GM18519 (cell line): ENCODE results near the gene MICAL2.

ENCODE experiments used
- ATAC-seq: cut with Tn5 transposase; IDR thresholded peaks from one replicate; pipeline ENCODE4 v1.9.1; 2021; ENCODE audit warnings: mild to moderate bottlenecking, moderate library complexity; ENCODE audit not compliant: unreplicated experiment, low FRiP score

MICAL2 gene, protein sequence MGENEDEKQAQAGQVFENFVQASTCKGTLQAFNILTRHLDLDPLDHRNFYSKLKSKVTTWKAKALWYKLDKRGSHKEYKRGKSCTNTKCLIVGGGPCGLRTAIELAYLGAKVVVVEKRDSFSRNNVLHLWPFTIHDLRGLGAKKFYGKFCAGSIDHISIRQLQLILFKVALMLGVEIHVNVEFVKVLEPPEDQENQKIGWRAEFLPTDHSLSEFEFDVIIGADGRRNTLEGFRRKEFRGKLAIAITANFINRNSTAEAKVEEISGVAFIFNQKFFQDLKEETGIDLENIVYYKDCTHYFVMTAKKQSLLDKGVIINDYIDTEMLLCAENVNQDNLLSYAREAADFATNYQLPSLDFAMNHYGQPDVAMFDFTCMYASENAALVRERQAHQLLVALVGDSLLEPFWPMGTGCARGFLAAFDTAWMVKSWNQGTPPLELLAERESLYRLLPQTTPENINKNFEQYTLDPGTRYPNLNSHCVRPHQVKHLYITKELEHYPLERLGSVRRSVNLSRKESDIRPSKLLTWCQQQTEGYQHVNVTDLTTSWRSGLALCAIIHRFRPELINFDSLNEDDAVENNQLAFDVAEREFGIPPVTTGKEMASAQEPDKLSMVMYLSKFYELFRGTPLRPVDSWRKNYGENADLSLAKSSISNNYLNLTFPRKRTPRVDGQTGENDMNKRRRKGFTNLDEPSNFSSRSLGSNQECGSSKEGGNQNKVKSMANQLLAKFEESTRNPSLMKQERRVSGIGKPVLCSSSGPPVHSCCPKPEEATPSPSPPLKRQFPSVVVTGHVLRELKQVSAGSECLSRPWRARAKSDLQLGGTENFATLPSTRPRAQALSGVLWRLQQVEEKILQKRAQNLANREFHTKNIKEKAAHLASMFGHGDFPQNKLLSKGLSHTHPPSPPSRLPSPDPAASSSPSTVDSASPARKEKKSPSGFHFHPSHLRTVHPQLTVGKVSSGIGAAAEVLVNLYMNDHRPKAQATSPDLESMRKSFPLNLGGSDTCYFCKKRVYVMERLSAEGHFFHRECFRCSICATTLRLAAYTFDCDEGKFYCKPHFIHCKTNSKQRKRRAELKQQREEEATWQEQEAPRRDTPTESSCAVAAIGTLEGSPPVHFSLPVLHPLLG

GRCh38 chr11:12110201-12110713 is at the start of gene MICAL2:
TSS of gene MICAL2 (plus strand) at chr11:12110590. CDS start at chr11:12162156, 51,566 bp downstream.
- ATAC-seq, result peak; percentile 95

- ATAC-seq, result no peak
These were observed 48.4 kb upstream of the MICAL2 start for GRCh38 chr11:12061851-12062560.

- no peak for ATAC-seq
These were observed 47.1 kb upstream of the MICAL2 start for GRCh38 chr11:12063251-12063650.

GRCh38 chr11:12064136-12064953 is 46.0 kb upstream of the MICAL2 start:
- no peak for ATAC-seq

DNA sequence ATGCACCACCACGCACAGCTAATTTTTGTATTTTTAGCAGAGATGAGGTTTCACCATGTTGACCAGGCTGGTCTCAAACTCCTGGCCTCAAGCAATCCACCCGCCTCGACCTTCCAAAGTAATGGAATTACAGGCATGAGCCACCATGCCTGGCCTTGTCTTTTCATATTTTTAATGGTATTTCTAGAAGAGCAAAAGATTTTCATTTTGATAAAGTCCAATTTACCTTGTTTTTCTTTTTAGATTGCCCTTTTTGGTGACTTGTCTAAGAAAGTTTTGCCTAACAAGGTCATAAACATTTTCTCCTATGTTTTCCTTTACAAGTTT is 45.5 kb upstream of the MICAL2 start:
- no peak for ATAC-seq

GRCh38 chr11:12066056-12066798 is 44.2 kb upstream of the MICAL2 start:
- no peak for ATAC-seq

DNA sequence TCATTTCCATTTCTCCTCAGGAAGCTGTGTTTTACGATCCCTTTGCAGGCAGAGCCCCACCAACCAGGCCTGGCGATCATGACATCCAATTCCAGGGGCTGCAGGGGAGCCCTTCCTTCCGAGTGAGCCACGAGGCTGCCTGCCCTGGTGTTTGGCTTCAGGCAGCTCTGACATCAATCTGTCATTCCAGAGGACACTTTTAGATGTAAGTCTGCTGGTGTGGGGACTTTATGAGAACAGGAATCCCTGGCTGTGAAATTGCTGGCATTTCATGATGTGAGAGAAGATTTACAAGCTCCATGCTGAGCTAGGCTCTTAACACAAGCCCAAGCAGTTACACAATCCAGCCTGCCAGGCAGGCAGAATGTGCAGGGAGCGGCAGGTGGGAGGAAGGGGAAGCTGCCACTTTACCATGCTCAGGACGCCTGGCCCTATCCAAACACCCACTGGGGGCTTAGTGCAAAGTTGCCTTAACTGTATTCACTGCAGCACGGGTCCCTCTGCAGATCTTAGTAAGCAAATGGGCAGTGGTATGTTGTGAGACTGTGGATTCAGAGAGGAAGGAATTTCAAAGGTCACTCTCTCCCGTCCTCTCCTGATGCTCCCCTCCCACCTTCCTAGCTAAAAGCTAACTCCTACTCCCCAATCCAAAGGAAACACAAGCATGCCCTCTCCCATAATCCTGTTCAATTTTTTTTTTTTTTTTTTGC is 43.4 kb upstream of the MICAL2 start:
- ATAC-seq, result no peak

GRCh38 chr11:12067796-12068357 is 42.5 kb upstream of the MICAL2 start:
- no peak for ATAC-seq

- no peak for ATAC-seq
These were observed 41.2 kb upstream of the MICAL2 start for GRCh38 chr11:12069066-12069676.

GRCh38 chr11:12070446-12071267 is 39.7 kb upstream of the MICAL2 start:
- no peak for ATAC-seq

GRCh38 chr11:12071574-12071973 is 38.8 kb upstream of the MICAL2 start:
- no peak for ATAC-seq

GRCh38 chr11:12073436-12073835 is 37.0 kb upstream of the MICAL2 start:
- no peak for ATAC-seq

GRCh38 chr11:12073886-12074285 is 36.5 kb upstream of the MICAL2 start:
- no peak for ATAC-seq

DNA sequence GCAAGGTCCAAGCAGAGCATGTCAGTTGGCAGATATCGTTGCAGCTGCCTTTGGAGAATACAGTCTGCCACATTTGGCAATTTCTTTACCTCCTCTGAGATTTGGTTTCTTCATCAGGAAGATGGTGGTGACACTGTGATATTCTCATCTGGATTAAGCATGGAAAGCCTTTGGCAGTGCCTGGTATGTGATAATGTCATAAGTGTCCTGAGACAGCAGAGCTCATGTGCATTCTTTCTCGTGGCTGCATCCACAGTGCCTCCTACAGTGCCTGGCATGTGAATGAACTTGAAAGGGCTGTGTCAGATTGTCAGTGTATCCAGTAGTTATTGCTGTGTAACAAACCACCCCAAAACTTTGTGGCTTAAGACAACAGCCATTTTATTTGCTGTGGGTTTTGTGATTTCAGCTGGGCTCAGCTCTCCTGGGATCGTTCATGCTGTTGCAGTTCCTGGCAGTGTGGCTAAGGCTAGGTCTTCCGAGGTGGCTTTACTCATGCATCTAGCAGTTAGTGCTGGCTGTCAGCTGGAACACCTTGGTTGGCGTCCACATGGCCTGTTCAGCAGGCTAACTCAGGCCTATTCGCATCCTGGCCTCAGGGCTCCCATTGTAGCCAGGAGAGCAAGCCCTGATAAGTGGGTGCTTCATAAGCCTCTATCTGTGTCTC is 35.7 kb upstream of the MICAL2 start:
- no peak for ATAC-seq

- no peak for ATAC-seq
These were observed 35.1 kb upstream of the MICAL2 start for GRCh38 chr11:12075291-12075690.
